ENCODE results near the gene MCC. TPM values are rescaled to one million over a fixed set of nuclear protein-coding genes. Genes with fewer than 3 reads are reported as not detected.
A peak's percentile ranks its signal among the peaks of the same experiment; 100 is the strongest.

Gene MCC
- polyA plus RNA-seq, 1 donor = 33.2 TPM

DNA sequence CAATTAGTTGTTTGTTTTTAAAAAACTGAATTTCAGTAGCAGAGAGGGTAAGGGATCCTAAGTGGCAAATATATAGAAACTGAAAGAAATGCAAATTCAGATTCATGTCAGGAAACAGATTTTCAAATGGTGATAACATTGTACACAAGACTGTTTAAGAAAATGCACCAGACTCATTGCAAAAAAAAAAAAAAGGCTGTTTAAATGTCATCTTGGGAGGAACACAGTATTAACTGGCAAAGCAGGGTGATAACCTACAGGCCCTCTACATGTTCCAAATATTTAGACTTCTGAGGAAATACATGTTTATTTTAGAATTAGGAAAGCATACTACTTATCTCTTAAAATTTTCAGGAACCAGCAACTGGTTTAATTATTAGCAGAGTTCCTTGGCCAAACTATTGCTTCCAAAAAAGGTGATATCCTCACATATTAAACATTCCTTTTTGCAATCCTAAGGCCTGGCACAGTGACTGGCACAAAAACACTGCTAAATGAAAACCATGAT is 167.9 kb downstream of the MCC start:
- no peak for DNase-seq

DNA sequence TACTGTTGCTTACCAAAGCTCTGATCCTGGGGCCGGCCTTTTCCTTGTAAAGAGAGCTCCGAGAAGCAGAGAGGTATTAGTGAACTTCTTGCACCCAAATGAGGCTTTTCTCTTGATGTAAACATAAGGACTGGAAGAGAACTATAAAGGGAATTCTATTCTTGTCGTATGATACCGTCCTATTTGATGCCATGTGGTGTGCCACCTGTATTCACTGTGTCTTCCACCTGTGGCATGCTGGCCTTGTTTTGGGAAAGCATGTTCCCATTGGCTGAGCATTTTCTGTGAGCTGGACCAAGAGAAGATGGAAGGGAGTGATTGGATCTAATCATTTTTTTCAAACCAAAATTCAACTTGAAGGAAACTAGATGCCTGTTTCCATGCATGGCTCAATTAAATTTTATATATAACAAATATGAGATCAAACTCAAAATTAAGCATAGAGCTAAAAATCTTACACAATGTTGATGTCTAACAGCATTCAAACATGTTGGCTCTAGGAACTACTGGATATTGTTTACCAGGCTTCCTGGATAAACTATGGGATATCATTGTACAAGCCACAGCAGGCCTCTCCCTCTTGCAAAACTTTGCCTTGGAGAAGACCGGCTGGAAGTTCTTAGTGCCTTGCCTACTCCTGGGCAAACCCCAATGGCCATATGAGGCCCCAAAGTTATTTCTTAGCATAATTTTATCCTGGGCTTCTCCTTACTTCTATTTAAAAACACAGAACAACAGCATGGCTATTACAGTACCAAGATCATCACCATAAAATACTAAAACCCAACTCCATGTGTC is 168.8 kb downstream of the MCC start:
- no peak for DNase-seq

DNA sequence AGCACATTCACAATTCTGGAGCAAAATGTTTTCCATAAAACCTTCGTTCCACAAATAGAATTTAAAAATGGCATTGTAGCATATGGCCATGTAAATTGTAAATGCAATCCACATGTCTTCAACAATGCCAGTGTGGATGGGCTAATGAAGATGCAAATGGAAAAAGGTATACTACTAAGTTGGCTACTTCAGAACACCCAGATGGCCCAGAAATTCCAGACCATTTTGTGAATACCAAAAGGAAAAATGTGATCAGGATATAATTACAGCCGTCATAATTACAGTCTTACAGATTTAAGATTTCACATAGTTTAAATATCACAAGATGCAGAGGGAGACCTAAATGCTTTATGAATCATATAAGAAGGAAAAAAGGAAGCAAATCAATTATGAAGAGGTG is 170.6 kb downstream of the MCC start:
- no peak for DNase-seq

DNA sequence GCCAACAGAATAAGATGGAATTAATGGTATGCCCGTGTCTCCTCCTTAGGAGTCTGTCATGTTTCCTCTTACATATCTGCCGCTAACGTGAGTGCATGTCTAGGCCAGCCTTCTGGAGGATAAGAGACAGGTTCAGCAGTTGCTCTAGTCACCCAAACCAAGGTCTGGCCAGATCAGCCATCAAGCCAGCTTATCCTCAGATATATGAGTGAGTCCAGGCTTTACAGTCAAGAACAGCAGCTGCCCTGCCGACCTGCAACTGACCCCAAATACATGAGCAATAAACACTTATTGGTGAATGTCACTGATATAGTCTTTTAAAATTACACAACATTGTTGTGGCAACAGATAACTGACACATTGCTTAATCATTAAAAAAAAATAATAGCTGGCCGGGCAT is 177.0 kb downstream of the MCC start:
- no peak for DNase-seq

DNA sequence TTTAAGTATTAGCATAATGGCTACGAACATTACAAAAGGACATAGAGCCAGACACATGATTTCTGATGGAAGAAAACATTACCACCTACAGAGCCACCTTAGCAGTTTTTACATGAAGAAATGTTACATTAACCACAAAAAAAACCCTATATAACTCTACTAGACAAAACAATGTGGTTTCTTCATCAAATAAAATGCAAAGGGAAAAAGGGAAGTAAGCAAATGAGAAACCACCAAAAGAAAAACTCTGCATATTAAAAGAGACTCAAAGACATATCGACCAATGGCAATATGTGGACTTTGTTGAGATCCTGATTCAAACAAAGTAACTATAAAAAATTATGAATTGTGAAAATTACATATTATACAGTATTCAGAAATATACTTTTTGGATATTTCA is 186.1 kb downstream of the MCC start:
- DNase-seq = no peak

DNA sequence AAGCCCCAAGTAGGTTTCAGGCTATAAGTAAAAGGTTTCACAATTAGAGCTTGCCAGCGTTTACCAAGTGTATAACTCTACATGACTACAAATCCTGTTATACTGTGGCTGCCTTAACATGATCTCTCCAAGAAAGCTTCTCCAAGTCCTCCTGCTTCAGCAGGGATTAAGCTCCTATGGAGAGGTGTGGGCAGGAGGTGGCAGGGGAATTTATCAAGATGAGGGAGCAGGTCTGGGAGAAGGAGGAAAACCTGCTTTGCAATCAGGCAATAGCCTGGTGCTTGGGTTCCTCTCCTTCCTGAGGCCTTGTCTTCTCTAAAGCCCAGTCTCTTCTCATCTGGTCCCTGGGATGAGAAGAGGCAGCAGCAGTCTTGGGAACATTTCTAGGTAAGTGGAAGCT is 188.7 kb downstream of the MCC start:
- DNase-seq = no peak

DNA sequence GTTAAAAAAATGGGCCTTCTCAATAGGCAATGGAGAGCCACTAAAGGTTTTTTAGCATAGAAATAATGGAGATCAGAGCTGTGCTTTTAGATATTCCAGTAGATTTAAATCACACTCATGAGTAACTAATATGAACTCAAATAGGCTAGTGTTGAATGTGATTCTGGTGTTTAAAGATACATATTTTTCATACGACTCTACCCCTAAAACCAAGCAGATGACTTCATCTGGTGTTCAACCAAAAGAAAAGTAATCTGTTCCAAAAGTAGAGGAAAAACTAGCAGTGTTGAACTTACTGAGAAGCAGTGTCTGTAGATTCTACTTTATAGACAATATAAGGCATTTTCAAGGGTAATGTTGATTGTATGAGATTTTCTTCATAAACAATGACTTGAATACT is 191.6 kb downstream of the MCC start:
- DNase-seq = no peak

DNA sequence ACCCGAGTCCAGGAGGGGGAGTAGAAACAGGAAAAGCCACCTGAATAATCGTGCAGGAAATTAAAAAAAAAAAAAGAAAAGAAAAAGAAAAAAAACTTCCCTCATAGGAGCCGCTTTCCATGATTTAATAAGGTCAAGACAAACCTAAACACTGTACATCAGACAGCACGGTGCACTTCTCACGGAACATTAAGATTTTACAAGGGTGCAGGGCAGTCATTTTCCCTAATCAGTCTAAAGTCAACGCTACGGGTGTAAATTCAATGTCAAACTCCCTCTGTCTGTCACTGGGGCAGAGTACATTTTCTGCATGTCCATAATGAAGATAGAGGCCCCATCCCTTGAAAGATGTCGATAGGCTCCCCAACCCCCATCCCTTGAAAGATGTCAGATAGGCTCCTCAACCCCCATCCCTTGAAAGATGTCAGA is 193.1 kb downstream of the MCC start:
- no peak for DNase-seq

DNA sequence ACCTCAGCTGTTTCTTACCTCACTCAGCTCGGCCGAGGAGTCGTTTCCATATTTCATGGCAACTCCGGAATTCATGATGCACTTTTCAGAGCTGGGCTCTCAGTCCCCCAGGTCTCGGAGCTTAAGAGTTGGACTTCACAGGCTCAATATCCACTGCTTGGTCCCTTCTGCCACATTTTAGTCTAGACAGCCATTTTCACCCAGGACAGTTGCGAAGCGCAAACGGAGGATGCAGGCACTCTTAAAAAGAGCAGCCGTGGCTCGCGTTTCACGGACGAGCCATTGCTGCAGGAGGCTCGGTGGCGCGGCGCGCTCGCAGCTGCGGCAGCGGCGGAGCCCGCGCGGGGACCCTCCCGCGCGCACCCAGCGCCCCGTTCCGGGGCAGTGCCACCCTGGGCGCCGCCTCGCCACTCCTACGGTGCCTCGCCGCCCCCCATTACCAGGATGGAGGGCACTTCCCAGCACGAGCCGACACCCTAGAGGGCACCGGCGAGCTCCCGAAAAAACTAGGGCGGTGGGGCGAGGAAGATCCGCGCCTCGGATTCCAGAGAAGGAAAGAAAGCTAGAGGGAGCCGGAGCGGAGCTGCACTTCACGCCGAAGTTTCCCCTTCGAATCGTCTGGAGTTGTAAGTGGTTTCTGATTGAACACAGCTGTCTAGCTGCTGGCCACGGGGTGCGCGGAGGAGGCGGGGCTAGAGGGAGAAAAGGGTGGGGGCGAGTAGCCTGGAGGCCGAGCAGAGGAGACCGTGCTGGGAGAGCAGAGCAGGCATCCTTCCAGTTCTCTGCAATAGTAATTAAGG is 193.7 kb downstream of the MCC start:
- DNase-seq = peak; percentile 92

DNA sequence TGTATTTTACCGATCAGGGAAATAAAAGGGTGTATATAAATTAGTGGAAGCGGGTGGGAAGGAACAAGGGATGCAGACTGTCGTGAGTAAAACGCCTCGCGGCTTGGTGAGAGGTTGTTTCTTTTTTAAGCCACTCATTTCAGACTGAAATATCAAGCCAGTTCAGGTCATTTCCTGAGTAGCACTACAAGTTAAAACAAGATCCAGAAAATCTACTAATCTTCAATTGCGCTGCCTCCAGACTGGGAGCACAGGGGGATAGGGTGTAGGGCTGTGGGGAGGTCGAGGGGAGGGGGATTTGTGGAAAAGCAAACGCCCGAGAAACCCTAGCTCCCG is 194.3 kb downstream of the MCC start:
- peak; percentile 28 for DNase-seq

DNA sequence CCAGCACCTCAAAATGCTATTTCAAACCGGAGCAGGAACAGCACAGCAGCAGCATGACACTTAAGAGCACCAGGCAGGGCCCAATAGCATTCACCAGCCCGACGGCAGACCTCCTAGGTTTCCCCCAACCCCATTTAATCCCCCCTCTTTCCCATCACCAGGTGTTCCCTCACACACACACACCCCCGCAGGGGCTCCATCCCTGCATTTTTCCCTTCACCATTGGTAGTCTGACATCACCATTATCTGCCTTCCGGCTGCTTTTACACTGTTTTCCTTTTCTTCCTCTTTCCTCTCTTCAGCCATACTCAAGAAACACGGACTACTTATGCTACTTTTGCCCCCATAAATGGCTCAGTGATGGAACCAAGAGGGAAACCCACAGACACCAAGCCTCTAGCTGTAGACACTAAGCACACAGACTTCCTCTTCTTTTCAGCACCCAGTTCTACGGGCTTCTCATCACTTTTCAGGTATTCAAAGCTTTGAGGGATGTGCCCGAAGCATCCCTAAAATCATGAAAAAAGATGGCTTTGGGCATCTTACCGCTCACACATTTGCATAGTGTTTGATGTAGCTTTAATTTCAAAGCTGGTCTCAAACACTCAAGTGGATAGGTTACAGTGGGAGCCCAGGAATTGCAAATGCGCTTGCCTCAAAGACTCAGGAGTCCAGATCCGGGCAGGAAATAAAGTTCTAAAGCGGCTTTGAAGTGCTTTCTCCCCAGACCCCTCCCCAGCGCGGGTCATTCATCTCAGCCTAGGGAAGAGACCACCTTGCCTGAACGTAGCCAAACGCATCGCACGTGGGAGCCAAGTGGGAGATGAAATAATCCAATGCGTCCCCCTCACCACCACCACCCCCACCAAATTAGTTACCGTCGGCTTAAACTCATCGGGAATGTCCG is 194.9 kb downstream of the MCC start:
- peak; percentile 31 for DNase-seq

DNA sequence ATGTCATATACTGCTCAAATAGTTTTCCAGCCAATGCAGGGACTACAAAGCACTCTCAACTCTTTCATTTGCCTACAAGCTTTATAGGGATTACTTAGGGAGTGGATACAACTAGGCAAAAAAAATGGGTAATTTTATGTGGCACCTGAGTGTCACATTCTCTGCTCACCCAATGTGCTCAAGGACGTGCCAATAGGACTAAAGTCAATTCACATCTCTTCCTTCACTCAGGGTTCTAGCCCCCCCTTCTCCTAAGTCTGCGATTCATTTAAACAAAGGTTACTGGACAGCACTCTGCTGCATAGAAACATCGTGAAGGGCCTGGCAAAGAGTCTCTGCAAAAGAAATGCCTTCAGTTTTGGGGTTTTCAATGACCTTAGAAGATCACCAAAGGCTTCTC is 195.8 kb downstream of the MCC start:
- no peak for DNase-seq

DNA sequence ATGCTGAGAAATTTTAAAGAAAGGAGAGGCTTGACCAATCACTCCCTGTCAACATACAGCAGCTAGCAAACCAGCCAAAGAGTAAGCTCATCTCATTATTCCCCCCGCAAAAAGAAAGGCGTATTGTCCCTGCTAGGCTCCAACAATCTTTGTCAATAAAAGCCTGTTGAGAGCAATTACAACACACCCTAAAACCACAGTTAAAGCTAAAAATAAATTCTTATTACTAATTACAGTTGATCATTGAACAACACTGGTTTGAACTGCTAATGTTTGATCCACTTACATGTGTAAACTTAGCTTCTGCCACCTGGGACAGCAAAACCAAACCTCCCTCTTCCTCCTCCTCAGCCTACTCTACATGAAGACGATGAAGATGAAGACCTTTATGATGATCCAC is 204.7 kb downstream of the MCC start:
- DNase-seq = no peak

DNA sequence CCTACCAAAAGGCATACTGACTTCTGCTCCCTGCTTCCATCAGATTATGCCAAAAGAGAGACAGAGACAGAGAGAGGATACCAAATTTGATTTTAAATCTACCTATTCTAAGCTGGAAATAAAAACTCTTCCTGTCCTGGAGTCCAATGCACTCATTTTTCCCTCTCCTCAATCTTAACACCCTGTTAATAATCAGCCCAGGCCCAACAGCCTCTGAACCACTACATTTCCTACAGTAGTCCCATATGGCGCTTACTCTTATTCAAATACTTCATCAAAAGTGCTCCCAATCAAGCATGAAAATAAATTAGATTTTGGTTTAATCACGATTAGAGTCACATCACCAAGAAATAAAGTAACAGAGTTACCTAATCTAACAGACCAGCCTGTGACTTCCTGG is 205.8 kb downstream of the MCC start:
- DNase-seq = no peak

DNA sequence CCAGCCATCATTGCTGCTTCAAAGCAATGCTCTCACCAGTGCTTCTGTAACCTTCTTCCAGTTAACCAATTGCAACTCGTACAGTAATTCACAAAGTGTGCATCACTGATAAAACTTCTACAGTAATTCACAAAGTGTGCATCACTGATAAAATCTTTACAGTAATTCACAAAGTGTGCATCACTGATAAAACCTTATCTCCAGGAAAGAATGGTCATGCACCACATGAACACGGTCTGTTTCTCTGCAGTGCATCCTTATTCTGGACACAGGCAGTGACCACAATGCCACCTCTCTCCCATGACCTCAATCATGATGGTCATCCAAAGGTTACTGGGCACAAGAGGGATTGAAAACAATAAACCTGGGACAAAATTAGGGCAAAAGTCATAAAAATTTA is 207.1 kb downstream of the MCC start:
- no peak for DNase-seq

DNA sequence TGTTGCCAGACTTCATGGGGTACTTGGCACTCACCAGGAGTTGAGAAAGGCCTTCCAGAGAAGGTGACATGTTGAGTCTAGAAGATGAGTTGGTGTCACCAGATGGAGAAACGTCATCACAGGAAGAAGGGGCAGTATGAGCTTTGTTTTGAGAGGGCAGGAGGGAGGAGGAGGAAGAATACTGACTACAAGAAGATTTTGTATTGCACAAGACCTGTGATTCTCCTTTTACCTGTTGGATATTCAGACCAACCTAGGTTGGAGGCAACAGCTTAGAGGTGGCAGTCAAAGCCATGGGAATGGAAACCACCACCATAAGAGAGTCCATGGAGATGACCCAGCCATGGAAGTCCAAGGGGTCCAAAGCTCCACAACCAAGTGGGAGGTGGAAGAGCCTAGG is 207.7 kb downstream of the MCC start:
- DNase-seq = no peak

DNA sequence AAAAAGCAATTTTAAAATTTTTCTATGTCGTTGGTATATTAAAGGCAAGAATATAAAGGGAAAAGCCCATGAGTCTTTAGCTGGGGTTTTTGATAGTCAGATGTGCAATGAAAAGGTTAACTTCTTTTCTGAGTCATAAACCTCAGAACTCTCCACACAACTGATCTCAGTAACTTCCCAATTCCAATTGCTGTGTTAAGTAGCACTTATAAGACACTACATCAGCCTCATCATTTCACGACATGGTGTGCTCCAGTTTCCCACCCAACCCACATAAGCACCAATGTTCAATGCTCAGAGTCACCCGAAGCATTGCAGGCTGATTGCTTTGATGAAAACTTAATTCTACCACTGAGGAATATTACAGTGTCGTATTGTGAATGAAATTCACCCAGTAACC is 209.3 kb downstream of the MCC start:
- no peak for DNase-seq

DNA sequence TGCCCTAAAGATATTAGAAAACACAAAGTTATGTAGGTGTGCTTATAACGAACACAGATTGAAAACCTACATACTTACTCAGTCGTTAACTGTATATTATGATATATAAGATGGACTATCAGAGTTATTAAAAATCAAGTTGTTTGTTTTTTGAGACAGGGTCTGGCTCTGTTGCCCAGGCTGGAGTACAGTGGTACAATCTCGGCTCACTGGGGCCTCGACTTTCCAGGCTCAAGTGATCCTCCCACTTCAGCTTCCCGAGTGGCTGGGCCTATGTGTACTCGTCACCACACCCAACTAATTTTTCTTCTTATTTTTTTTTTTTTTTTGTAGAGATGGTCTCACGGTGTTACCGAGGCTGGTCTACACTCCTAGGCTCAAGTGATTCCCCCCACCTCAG is 211.8 kb downstream of the MCC start:
- no peak for DNase-seq

DNA sequence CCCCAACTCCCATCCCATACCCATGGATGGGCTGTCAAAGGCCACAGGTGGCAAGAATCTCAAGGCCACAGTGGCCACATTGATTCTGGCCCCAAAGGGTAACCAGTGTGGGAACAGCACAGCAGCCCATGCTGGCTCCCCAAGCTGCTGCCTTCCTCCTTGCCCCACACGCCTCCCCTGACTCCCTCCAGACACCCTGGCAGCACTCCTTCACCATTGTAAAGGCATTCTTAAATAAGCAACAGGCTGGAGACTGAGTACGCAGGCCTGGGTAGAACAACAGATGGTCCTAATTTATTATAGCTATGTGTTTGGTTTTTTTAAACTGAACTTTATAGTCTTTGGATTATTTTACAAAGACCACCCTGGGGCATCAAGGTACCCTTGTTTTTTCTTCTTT is 212.3 kb downstream of the MCC start:
- no peak for DNase-seq

DNA sequence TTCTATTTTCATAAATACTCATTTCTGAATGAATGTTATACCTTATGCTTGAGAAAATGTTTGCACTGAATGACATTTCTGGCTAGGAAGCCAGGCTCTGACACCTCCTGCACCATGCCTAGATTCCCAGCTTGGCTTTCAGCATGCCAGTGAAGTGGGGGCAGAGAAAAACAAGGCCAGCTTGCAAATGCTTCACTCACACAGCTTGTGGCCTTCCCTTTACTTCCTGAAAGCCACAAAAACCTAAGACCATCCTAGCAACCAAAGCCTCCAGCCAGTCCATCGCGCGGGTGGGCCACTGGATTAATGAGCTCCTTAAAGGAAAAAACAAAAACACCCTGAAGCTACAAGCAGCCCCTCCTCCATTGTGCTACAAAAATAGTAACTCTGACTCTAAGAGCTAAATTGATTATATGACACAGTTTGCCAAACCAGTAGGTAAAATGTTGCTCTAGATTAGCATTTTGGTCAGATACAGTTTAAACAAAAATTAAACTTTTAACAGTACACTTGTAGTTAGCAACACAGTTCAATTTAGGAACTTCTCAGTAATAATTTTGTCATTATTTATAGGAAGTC is 213.3 kb downstream of the MCC start:
- DNase-seq = no peak

DNA sequence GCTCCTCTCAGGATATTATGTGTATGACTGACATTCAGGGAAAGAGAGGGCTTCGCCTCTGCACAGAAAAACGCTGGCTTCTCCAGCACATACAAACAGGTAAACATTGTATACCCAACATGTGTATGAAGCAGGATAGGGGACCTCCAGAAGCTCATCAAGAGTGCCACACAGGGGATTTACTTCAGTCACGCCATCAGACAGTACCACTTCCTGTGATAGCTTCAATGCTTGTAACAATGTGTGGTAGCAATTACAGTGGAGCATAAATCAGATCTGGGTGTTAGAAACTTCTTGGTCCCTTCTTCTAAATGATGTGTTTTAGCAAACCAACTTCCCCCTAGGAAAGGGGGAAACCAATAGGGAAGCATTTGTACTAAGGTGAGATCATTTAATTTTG is 214.3 kb downstream of the MCC start:
- no peak for DNase-seq

Data from left kidney (tissue), 2 donors.